Measurements from ENCODE around the gene NPY.
"Not testable (repeated sequence)": the region's sequence is repeated elsewhere in the genome, so short reads cannot be mapped to it uniquely, and the experiment has no call there.

Gene NPY

GRCh38 chr7:24283897-24284698, at the start of gene NPY:
Gene NPY (plus strand): TSS chr7:24284190. CDS start chr7:24285241, 1,051 bp downstream.
- DNase-seq: no peak

GRCh38 chr7:24239260-24239659, 44.7 kb upstream of the NPY start:
- no peak for DNase-seq

GRCh38 chr7:24241206-24241605, 42.8 kb upstream of the NPY start:
- DNase-seq: no peak

DNA sequence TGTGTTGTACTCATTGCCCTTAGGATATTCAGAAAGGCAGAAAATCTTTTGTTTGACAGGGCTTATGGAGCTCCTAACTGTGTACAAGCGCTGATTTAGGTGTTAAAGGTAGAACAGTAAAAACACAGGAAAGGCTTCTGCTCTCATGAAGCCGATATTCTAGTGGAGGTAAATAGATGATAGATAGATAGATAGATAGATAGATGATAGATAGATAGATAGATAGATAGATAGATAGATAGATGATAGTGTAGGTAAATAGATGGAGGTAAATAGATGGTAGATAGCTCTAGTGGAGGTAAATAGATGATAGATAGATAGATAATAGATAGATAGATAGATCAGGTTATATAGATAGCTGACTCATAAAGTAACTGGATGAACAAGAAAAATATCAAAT, 39.4 kb upstream of the NPY start:
- DNase-seq: no peak

DNA sequence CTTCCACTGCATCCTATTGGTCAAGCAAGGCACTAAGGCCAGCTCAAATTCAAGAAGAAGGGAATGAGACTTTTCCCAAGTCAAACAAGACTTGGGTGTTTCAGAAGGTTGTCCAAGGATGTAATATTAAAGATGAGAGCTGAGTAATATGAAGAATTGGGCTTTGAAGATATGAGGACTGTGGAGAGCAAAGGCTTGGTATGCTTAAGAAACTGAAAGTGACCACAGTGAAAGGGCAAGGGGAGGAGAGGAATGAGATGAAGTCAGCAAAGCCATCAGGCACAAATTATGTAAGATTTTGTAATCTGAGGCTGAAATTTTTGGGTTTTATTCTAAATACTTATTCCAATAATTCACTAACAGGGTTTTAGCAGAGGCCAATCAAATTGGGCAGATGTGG, 38.6 kb upstream of the NPY start:
- no peak for DNase-seq

GRCh38 chr7:24249266-24249665, 34.7 kb upstream of the NPY start:
- no peak for DNase-seq

GRCh38 chr7:24251568-24251967, 32.4 kb upstream of the NPY start:
- no peak for DNase-seq

- DNase-seq: no peak
Observed at GRCh38 chr7:24255139-24255538, 28.9 kb upstream of the NPY start.

GRCh38 chr7:24258324-24258723, 25.7 kb upstream of the NPY start:
- DNase-seq: not testable (repeated sequence)

- DNase-seq: no peak
Observed at GRCh38 chr7:24271938-24272337, 12.1 kb upstream of the NPY start.

DNA sequence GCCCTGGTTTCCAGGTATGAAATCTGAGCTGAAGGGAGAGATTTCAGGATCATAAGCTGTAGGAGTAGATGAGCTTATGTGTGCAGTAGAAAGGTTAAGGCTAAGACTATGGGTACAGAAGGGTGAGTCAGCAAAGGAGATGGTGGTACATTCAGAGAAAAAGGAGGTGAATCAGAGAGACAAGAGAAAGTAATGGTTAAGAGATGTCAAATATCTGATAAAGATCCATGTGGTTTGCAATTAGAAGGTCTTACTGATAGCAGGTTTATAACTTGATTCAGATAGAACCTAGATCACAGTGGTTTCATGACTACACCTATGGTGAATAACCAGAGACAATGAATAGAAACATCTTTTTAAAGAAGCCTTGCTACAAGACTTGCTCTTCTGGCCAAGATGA, 4.5 kb upstream of the NPY start:
- DNase-seq: no peak

- no peak for DNase-seq
Observed at GRCh38 chr7:24283554-24283896, 465 bp upstream of the NPY start.

DNA sequence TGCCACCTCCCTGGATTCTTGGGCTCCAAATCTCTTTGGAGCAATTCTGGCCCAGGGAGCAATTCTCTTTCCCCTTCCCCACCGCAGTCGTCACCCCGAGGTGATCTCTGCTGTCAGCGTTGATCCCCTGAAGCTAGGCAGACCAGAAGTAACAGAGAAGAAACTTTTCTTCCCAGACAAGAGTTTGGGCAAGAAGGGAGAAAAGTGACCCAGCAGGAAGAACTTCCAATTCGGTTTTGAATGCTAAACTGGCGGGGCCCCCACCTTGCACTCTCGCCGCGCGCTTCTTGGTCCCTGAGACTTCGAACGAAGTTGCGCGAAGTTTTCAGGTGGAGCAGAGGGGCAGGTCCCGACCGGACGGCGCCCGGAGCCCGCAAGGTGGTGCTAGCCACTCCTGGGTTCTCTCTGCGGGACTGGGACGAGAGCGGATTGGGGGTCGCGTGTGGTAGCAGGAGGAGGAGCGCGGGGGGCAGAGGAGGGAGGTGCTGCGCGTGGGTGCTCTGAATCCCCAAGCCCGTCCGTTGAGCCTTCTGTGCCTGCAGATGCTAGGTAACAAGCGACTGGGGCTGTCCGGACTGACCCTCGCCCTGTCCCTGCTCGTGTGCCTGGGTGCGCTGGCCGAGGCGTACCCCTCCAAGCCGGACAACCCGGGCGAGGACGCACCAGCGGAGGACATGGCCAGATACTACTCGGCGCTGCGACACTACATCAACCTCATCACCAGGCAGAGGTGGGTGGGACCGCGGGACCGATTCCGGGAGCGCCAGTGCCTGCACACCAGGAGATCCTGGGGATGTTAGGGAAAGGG, 913 bp downstream of the NPY start:
- DNase-seq: no peak

DNA sequence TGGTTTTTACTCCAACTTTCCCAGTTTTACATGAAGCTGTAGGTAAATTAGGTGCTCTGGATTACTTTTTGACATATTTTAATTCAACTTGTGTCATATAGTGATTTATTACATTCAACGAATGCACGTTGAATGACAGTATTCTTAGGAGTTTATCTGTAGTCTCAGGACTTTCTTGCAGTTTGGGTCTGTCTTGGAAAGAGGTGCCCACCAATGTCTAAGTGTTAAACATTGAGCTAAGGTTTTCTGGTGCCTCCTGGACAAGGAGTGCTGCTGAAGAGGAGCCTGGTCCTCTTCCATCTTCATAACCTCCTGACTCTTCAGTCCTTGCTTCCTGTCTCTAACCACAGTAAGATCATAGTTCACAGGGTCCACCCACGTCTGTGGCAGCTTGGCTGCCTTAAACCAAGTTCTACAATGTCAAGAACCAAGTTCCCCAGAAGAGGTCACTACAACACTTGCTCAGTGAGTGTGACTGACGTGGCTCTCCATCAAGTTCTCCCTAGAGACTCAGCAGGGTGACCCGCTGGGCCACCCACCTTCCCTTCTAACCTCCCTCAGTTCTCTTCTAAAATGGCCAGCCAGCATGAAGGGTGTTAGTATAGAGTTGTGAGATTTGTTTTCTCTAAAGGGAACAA, 6.1 kb downstream of the NPY start:
- peak; percentile 29 for DNase-seq

DNA sequence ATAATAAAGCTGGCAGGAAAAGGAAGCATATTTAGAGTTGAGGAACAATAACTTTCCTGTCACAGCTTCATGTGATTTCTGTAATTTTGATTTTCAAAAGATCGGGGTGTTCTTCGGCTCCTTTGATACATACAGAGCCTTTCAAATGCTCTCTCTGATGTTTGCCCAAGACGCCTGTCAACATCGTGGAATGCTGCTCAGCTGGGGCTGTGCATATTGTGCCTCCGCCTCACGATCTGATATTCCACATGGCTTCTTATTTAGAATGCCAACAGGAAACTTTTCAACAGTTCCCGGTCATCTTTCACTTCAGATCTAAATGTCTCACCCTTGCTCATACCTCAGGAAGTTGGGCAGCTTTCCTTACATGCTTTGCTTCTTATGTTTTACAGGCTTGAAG, 7.3 kb downstream of the NPY start:
- DNase-seq: no peak

- no peak for DNase-seq
Observed at GRCh38 chr7:24297362-24297761, 13.4 kb downstream of the NPY start.

DNA sequence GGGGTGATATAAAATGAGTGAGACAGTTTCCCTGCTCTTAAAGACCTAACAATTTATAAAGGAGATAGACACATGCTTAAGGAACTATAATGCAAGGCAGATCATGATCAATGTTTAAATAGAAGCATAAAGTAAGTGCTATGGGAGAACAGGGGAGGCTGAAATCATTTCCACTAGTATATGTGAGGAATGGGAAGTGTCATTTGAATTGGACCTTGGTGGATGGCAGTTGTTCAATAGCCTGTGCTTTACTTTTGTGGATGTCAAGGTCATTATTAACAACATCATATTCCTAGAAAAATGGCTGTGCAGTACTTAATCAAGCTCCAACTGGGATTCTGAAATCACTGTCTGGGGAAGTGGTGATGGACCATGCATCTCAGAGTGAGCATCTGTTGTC, 14.7 kb downstream of the NPY start:
- no peak for DNase-seq

- DNase-seq: no peak
Observed at GRCh38 chr7:24299192-24299591, 15.2 kb downstream of the NPY start.

DNA sequence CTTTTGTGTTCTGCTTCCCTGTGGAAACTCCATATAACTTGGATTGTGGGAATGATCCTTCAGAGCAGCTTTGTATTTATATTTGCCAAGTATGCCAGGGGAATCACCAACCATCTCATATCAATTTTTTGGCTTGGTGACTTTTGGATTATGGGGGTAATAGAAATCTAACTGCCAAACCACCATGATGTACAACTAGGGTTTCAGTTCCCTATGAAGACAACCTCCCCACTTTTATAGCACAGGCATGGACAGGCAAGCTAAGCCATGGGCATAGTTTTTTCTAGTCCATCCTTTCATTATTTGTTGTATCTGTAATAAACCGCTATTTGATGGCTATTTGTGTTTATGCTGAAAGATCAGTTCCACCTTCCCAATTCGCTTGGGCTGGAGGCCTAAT, 17.7 kb downstream of the NPY start:
- DNase-seq: no peak

DNA sequence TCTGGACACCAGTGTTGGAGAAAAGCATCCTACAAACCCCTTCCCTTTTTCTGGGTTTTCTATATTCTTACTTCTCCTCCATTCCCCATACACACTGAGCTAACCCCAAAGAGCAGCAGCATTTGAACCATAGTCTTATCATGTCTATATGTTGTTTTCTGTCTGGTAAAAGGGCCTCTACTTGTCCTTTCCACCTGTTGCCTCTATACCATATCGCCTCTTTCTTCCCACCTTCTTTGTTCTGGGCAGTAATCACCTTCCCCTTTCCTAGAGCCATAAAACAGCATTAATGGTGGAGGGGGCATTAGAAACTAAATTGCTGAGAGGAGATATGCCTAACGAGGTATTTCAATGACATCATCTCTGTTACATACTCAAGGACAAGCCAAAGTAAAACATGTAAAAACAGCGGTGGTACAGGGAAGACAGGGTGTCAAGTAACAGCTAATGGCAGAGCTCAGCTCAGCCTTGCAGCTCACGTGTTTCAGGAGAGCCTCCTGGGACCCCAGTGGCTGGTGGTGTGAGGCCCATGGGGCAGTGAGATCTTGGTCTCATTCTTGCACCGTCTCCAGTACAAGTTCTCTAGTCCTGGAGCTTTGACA, 20.6 kb downstream of the NPY start:
- DNase-seq: no peak

- DNase-seq: no peak
Observed at GRCh38 chr7:24307326-24307725, 23.3 kb downstream of the NPY start.

- DNase-seq: no peak
Observed at GRCh38 chr7:24312588-24312987, 28.6 kb downstream of the NPY start.

DNA sequence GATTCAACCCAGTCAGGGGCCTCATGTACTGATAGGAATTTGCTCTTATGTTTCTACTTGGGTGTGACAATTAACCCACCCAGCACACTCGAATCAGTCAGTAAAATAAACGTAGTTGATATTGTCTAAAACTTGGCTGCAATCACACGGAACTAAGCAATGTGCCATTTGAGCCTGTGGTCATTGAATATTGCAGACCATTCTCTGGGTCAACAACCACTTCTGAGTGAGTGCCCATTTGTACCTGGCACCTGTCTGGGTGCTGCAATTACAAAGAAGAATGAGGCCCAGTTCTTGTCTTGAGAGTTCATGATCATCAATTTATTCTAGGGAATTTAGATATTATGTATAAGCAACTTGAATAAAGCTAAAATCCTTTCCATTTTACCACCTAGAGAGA, 29.8 kb downstream of the NPY start:
- no peak for DNase-seq

- DNase-seq: no peak
Observed at GRCh38 chr7:24316340-24316739, 32.4 kb downstream of the NPY start.

All from CD4-positive, alpha-beta T cell treated with Interleukin-4 for 4 hours (primary cell).